HepG2 (cell line): ENCODE results near the gene ZBTB7B. TPM values are rescaled to one million over a fixed set of nuclear protein-coding genes. Genes with fewer than 3 reads are reported as not detected.

Experiments used
- KLF16 ChIP-seq, 2 experiments: sonication (generic) in 1 of 2; formaldehyde crosslinking in 1 of 2; IDR thresholded peaks; 2 replicates each; pipeline versions ENCODE4 v1.6.1 to v1.8.0; 2016 to 2023; ENCODE audit warnings: missing genetic modification reagents in 2 of 2, missing compliant biosample characterization in 1 of 2
- MTF1 ChIP-seq: sonication (generic); formaldehyde crosslinking; IDR thresholded peaks from 2 replicates; pipeline ENCODE4 v1.5.0; 2020; ENCODE audit warnings: missing genetic modification reagents
- SNAI1 ChIP-seq: sonication (generic); formaldehyde crosslinking; IDR thresholded peaks from 2 replicates; pipeline ENCODE4 v1.5.0; 2020; ENCODE audit warnings: mild to moderate bottlenecking, missing genetic modification reagents, borderline replicate concordance
- TOPORS ChIP-seq: sonication (generic); formaldehyde crosslinking; IDR thresholded peaks from 2 replicates; pipeline ENCODE4 v1.8.0; 2023; ENCODE audit warnings: mild to moderate bottlenecking, missing genetic modification reagents
- ZBTB3 ChIP-seq: sonication (generic); formaldehyde crosslinking; IDR thresholded peaks from 2 replicates; pipeline ENCODE4 v1.4.0; 2020; ENCODE audit warnings: low read depth, mild to moderate bottlenecking, moderate library complexity, missing genetic modification reagents, borderline replicate concordance
- ZBTB7B ChIP-seq: sonication (generic); formaldehyde crosslinking; IDR thresholded peaks from 2 replicates; pipeline ENCODE4 v1.4.0; 2020; ENCODE audit warnings: missing genetic modification reagents
- ZNF546 ChIP-seq: sonication (generic); formaldehyde crosslinking; conservative IDR thresholded peaks from 2 replicates; pipeline ENCODE4 v1.8.1; 2023; ENCODE audit warnings: mild to moderate bottlenecking, missing genetic modification reagents
- ZNF724P ChIP-seq: sonication (generic); formaldehyde crosslinking; IDR thresholded peaks from 2 replicates; pipeline ENCODE4 v1.8.0; 2022; ENCODE audit warnings: missing genetic modification reagents, borderline replicate concordance
- ZNF766 ChIP-seq: sonication (generic); formaldehyde crosslinking; IDR thresholded peaks from 2 replicates; pipeline ENCODE4 v1.5.0; 2020; ENCODE audit warnings: missing genetic modification reagents, borderline replicate concordance
- ZSCAN12 ChIP-seq: sonication (generic); formaldehyde crosslinking; IDR thresholded peaks from 2 replicates; pipeline ENCODE4 v1.9.0; 2021; ENCODE audit warnings: mild to moderate bottlenecking, missing genetic modification reagents
- polyA plus RNA-seq, 8 experiments: library from polyadenylated mRNA; depleted of rRNA in 3 of 8; stranded (reverse) in 7 of 8; unstranded in 1 of 8; fragments of >200 nt; fragmentation: Illumina TruSeq in 4 of 8; extraction: Trizol in 4 of 8; gene quantifications; 2 replicates each; pipeline versions ENCODE4 v1.2.1 to v1.2.3, GENCODE V29; 2011 to 2016; ENCODE audit warnings: low read depth in 4 of 8, missing spikeins in 1 of 8, mixed read lengths in 1 of 8; ENCODE audit not compliant: insufficient read depth in 1 of 8
- total RNA-seq, 5 experiments: library from RNA; depleted of rRNA; stranded (reverse); fragments of >200 nt; fragmentation: Illumina TruSeq; extraction: Trizol; gene quantifications; 2 replicates each; pipeline ENCODE4 v1.2.3, GENCODE V29; 2016; ENCODE audit warnings: low read depth in 1 of 5
- TF ChIP-seq, protein P1 (sequence below): sonication (generic); formaldehyde crosslinking; IDR thresholded peaks from 2 replicates; pipeline ENCODE4 v1.4.0; 2020; ENCODE audit warnings: low read depth, mild to moderate bottlenecking, missing genetic modification reagents
- TF ChIP-seq, protein P2 (sequence below): IDR thresholded peaks from 2 replicates; pipeline ENCODE4 v1.6.1; 2016; ENCODE audit warnings: low read depth, missing genetic modification reagents, missing compliant biosample characterization
- TF ChIP-seq, protein P3 (sequence below), 2 experiments: sonication (generic) in 1 of 2; formaldehyde crosslinking in 1 of 2; IDR thresholded peaks; 2 replicates each; pipeline versions ENCODE4 v1.6.1 to v1.9.0; 2014 to 2022; ENCODE audit warnings: antibody characterized with exemption in 1 of 2, borderline replicate concordance in 1 of 2, inconsistent platforms in 1 of 2, low read depth in 1 of 2, missing genetic modification reagents in 1 of 2
- TF ChIP-seq, protein P4 (sequence below), 2 experiments: fragments of 450-650 bp in 1 of 2; sonication (generic) in 1 of 2; formaldehyde crosslinking; IDR thresholded peaks; 2 replicates each; pipeline versions ENCODE4 v1.5.0 to v1.8.0; 2020 to 2022; ENCODE audit warnings: mild to moderate bottlenecking in 1 of 2, missing genetic modification reagents in 1 of 2

Gene ZBTB7B
- total and polyA plus RNA-seq, 2 of the 13 experiments (the other 11 are each of a cell fraction or from before 2014, with no cell fraction given) = 15.5 to 17.5 TPM

DNA sequence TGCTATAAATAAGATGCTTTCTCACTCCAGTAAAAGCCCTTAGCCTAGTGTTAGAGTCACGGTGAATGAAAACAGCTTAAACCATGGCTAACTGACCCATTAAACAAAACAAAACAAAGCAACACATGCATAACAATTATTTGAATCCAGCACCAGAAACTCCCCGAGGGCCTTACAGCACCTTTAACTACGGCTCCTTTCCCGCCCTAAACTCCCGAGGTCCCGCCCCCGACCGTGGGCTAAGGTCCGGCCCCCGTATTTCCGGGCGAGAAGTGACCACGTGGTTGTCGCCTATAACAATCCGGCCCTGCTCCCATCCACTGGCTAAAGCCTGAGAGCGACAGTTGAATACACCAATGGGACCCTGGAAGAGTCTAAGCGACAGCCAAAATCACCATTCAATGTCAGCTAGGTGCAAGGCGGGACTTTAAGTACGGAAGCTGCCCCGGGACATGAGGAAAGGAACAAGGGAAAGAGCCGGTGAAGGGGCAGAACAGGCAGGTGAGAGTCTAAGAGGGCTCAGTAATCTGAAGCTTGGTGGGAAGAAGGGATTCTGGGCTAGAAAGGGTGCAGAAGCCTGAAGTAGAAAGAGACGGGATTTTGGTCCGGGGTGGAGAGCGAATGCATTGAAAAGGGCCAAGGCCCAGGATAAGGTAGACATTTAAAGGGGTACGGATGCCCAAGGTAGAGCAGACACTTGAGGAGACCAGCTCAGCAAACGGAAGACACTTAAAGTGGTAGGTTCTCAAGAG lies 19.5 kb upstream of the ZBTB7B start, which contains the start of gene FLAD1 (continued):
- TF ChIP-seq ZNF766 (no peak), TOPORS (no peak), ZNF546 (CRISPR knock-in tag) (no peak), KLF16 (CRISPR knock-in tag; IDR thresholded peaks at IDR 0.05) (peak in 1 of 2 experiments; percentile 52; a peak in 1 of 4 replicates), MTF1 (CRISPR knock-in tag) (no peak), ZNF724P (CRISPR knock-in tag) (no peak), ZBTB7B (CRISPR knock-in tag) (0 out of 2 replicates have a peak, but pooled peaks have one; percentile 31), ZSCAN12 (no peak), SNAI1 (CRISPR knock-in tag) (no peak), ZBTB3 (CRISPR knock-in tag) (no peak)
- TF ChIP-seq, protein P1, sequence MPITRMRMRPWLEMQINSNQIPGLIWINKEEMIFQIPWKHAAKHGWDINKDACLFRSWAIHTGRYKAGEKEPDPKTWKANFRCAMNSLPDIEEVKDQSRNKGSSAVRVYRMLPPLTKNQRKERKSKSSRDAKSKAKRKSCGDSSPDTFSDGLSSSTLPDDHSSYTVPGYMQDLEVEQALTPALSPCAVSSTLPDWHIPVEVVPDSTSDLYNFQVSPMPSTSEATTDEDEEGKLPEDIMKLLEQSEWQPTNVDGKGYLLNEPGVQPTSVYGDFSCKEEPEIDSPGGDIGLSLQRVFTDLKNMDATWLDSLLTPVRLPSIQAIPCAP (CRISPR knock-in tag) = no peak
- TF ChIP-seq, protein P2, sequence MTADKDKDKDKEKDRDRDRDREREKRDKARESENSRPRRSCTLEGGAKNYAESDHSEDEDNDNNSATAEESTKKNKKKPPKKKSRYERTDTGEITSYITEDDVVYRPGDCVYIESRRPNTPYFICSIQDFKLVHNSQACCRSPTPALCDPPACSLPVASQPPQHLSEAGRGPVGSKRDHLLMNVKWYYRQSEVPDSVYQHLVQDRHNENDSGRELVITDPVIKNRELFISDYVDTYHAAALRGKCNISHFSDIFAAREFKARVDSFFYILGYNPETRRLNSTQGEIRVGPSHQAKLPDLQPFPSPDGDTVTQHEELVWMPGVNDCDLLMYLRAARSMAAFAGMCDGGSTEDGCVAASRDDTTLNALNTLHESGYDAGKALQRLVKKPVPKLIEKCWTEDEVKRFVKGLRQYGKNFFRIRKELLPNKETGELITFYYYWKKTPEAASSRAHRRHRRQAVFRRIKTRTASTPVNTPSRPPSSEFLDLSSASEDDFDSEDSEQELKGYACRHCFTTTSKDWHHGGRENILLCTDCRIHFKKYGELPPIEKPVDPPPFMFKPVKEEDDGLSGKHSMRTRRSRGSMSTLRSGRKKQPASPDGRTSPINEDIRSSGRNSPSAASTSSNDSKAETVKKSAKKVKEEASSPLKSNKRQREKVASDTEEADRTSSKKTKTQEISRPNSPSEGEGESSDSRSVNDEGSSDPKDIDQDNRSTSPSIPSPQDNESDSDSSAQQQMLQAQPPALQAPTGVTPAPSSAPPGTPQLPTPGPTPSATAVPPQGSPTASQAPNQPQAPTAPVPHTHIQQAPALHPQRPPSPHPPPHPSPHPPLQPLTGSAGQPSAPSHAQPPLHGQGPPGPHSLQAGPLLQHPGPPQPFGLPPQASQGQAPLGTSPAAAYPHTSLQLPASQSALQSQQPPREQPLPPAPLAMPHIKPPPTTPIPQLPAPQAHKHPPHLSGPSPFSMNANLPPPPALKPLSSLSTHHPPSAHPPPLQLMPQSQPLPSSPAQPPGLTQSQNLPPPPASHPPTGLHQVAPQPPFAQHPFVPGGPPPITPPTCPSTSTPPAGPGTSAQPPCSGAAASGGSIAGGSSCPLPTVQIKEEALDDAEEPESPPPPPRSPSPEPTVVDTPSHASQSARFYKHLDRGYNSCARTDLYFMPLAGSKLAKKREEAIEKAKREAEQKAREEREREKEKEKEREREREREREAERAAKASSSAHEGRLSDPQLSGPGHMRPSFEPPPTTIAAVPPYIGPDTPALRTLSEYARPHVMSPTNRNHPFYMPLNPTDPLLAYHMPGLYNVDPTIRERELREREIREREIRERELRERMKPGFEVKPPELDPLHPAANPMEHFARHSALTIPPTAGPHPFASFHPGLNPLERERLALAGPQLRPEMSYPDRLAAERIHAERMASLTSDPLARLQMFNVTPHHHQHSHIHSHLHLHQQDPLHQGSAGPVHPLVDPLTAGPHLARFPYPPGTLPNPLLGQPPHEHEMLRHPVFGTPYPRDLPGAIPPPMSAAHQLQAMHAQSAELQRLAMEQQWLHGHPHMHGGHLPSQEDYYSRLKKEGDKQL (CRISPR knock-in tag) = no peak
- TF ChIP-seq, protein P3, sequence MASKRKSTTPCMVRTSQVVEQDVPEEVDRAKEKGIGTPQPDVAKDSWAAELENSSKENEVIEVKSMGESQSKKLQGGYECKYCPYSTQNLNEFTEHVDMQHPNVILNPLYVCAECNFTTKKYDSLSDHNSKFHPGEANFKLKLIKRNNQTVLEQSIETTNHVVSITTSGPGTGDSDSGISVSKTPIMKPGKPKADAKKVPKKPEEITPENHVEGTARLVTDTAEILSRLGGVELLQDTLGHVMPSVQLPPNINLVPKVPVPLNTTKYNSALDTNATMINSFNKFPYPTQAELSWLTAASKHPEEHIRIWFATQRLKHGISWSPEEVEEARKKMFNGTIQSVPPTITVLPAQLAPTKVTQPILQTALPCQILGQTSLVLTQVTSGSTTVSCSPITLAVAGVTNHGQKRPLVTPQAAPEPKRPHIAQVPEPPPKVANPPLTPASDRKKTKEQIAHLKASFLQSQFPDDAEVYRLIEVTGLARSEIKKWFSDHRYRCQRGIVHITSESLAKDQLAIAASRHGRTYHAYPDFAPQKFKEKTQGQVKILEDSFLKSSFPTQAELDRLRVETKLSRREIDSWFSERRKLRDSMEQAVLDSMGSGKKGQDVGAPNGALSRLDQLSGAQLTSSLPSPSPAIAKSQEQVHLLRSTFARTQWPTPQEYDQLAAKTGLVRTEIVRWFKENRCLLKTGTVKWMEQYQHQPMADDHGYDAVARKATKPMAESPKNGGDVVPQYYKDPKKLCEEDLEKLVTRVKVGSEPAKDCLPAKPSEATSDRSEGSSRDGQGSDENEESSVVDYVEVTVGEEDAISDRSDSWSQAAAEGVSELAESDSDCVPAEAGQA (IDR thresholded peaks at IDR 0.05; ENCODE audit: low read depth) = no peak
- TF ChIP-seq, protein P3 (CRISPR knock-in tag; IDR thresholded peaks at IDR 0.05; ENCODE audit: borderline replicate concordance) = no peak
- TF ChIP-seq, protein P4, sequence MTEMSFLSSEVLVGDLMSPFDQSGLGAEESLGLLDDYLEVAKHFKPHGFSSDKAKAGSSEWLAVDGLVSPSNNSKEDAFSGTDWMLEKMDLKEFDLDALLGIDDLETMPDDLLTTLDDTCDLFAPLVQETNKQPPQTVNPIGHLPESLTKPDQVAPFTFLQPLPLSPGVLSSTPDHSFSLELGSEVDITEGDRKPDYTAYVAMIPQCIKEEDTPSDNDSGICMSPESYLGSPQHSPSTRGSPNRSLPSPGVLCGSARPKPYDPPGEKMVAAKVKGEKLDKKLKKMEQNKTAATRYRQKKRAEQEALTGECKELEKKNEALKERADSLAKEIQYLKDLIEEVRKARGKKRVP (CRISPR knock-in tag; IDR thresholded peaks at IDR 0.05) = 0 out of 4 replicates have a peak, but pooled peaks of 1 of the 2 experiments have one; percentile 45
